PFSK-1 (cell line): ENCODE data around the gene TAAR8.

Experiments
- FOXP2 ChIP-seq: optimal IDR thresholded peaks from 2 replicates; pipeline ENCODE3; 2011; ENCODE audit warnings: borderline replicate concordance, control low read depth, inconsistent platforms; ENCODE audit not compliant: insufficient read depth; ENCODE audit errors: extremely low read length, extremely low read depth
- POLR2AphosphoS5 ChIP-seq: IDR thresholded peaks from 2 replicates; pipeline ENCODE4 v1.6.1; 2012; ENCODE audit warnings: low read depth, mild to moderate bottlenecking, control low read depth, low read length, moderate library complexity
- REST ChIP-seq, 2 experiments: IDR thresholded peaks; 2 replicates each; pipeline versions ENCODE4 v1.6.1 to v1.8.0; 2011 to 2012; ENCODE audit warnings: low read depth in 2 of 2, low read length in 2 of 2, control low read depth in 1 of 2, inconsistent platforms in 1 of 2, mild to moderate bottlenecking in 1 of 2, moderate library complexity in 1 of 2; ENCODE audit not compliant: insufficient read depth in 1 of 2
- SIN3A ChIP-seq: IDR thresholded peaks from 2 replicates; pipeline ENCODE4 v1.6.1; 2012; ENCODE audit warnings: mild to moderate bottlenecking, low read length, moderate library complexity, borderline replicate concordance; ENCODE audit not compliant: insufficient read depth
- TAF1 ChIP-seq: IDR thresholded peaks from 2 replicates; pipeline ENCODE4 v1.6.1; 2012; ENCODE audit warnings: low read length, control low read depth, borderline replicate concordance; ENCODE audit not compliant: insufficient read depth

Gene TAAR8

DNA sequence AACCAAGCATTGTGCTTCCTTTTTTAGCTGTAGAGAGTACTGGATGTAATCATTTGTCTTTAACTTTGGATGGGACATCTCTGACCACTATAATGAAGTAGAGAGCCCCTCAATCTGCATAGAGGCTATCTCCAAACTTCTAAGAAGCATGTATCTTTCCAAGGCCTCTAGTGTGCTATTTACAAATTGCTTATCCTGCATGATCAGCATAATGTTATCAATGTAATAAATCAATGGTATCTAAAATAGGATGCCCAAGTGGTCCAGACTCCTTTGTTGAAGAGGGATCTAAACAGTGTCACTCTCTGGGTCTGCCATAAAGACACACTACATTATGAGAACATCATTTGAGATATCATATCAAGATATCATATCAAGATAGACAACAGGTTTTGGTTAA is 7.6 kb upstream of the TAAR8 start:
- TF ChIP-seq SIN3A, result no peak
- TF ChIP-seq TAF1, result no peak
- TF ChIP-seq FOXP2, result no peak
- no peak for TF ChIP-seq POLR2AphosphoS5

DNA sequence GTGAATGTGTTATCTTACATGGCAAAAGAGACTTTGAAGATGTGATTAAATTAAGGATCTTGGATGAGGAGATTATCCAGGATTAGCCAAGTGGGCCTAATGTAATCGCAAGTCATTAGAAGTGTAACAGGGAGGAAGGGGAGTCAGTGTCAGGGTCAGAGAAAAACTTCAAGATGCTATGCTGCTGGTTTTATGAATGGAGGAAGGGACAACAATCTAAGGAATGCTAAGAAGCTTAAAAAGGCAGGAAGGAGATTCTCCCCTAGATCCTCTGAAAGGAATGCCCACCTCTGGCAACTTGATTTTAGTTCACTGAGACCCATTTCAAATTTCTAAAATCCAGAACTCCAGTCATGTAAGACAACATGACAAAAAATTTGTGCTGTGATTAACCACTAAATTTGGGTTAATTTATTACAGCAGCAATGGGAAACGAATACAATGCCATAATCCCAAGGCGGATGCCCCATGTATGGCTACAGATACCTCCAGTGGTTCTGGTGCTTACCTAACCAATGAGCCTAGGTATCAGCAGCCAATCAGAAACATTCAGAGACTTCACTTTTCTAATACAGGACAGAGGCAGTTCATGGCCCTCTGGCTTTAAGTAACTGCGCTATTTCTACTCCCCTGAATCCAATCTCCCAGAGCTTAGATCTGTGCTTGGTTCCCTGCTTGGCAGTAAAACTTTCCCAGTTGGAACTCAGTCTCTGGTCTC is 3.6 kb upstream of the TAAR8 start:
- TF ChIP-seq FOXP2 (no peak), SIN3A (no peak), REST (IDR thresholded peaks at IDR 0.05; ENCODE audit: insufficient read depth in 1 of 2, low read depth in 2 of 2, low read length in 2 of 2) (no peak), TAF1 (no peak), POLR2AphosphoS5 (no peak)

DNA sequence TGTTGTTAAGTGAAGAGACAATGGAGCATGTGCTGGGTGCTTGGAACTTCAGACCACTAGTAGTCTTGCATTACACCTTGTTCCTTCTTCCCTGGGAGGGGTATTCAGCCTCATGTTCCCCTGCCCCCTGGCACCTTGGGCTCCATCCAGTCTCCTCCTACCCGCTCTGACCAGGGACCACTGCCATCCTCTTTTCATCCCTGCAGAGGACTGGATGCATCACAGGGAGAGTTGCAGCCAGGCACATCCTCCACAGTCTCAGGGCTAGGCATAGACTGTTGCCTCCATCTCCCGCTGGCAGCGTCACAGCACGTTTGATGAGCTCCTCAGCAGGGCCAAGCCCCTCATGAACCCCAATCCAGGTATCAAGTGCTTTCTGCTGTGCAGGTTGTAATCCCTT is 1.3 kb upstream of the TAAR8 start:
- no peak for TF ChIP-seq TAF1
- no peak for TF ChIP-seq POLR2AphosphoS5
- no peak for TF ChIP-seq SIN3A
- no peak for TF ChIP-seq REST (IDR thresholded peaks at IDR 0.05; ENCODE audit: insufficient read depth in 1 of 2, low read depth in 2 of 2, low read length in 2 of 2)
- no peak for TF ChIP-seq FOXP2

DNA sequence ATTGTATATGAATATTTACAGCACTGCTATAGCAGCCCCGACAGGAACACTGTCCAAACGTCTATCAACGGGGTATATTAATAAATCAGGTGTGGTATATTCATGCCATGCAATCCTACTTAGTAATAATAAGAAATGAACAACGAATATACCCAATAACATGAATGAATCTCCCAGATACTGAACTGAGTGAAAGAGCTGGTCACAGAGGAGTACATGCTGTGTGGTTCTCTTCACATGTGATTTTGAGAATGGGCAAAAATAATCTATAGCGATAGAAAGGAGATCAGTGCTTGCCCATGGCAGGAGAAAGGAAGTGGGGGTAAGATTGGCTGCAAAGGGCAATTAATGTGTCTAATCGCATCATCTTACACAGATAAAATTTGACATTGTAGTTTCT is 13.9 kb downstream of the TAAR8 start:
- no peak for TF ChIP-seq REST (IDR thresholded peaks at IDR 0.05; ENCODE audit: insufficient read depth in 1 of 2, low read depth in 2 of 2, low read length in 2 of 2)
- TF ChIP-seq FOXP2, result no peak
- no peak for TF ChIP-seq POLR2AphosphoS5
- no peak for TF ChIP-seq SIN3A
- no peak for TF ChIP-seq TAF1

GRCh38 chr6:132567566-132567965 is 15.1 kb downstream of the TAAR8 start:
- TF ChIP-seq FOXP2 (no peak), REST (IDR thresholded peaks at IDR 0.05; ENCODE audit: insufficient read depth in 1 of 2, low read depth in 2 of 2, low read length in 2 of 2) (no peak), TAF1 (no peak), POLR2AphosphoS5 (no peak), SIN3A (no peak)
